Measurements from ENCODE around the gene PGAP3.
A peak's percentile ranks its signal among the peaks of the same experiment; 100 is the strongest.

The PGAP3 gene

GRCh38 chr17:39696731-39697130 is 8.9 kb upstream of the PGAP3 start:
- DNase-seq (ENCODE audit: low spot score): no peak

DNA sequence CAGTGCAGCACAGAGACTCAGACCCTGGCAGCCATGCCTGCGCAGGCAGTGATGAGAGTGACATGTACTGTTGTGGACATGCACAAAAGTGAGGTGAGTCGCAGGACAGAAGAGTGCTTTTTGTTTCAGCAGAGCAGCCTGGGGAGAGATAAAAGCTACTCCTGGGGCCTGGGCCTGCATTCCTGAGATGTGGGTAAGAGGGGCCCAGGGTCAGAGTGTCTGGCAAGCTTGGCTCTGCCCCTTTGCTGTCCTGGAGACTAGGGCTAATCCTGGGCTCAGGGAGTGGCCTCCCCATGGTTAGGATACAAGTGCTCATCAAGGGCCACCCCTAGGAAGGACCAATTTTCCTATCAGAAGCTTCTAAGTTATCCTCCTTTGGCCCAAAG is 7.2 kb upstream of the PGAP3 start:
- DNase-seq (ENCODE audit: low spot score): no peak

GRCh38 chr17:39694593-39694992 is 6.7 kb upstream of the PGAP3 start:
- no peak for DNase-seq (ENCODE audit: low spot score)

- DNase-seq (ENCODE audit: low spot score): no peak
Observed at GRCh38 chr17:39688945-39689344, 1.1 kb upstream of the PGAP3 start.

- DNase-seq (ENCODE audit: low spot score): no peak
Observed at GRCh38 chr17:39688475-39688835, 598 bp upstream of the PGAP3 start.

DNA sequence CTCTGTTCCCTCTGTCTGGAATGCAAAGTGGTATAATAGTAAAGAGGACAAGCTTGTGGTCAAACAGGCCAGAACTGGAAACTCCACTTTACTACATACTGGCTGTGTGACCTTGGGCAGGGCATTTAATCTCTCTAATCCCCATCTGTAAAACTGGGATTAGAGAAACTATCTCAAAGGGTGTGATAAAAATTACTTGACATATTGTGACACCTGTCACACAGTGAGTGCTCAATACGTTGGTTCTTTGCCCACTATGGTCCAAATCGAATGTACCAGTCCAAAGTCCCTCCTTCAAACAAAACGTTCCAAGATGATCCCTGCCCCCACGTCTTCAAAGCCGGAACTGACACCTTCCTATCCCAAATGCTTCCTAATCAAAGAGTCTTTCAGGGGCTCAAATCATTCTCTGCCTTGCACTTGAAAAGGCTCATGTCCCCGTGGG is 734 bp downstream of the PGAP3 start:
- DNase-seq (ENCODE audit: low spot score): no peak

DNA sequence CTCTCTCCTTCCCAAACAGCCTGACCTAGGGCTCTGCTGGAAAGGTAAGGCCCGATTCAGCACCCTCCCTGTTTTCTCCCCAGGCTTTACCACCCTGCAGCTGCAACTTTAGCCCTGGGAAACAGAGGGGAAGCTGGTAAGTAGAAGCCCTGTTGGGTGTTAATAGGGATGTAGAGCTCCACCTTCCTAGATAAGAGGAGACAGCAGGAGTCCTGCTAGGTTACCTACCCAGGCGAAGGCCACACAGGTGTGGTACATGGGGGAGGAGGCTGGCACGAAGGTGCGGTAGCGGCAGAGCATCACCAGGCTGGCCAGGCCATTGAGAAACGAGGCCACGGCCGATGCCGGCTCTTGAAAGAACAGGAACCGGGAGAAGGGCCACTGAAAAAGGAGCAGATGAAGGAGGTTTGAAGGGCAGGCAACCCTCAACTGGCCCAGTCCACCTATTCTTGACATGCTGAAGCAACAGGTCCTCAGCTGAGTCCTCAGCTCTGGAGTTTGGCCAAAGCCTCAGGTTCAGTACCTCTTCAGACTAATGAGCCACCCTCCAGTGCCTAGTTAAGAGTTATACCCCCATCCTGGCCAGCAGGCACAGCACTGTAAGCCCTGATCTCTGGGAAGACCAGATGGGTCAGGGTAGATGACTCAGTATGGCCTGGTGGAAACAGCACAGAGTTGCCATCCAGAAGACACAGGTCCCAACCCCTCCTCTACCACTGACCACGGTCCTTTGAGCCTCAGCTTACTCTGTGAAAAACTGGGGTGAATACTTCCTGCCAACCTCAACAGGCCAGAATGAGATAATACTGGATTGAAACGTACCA is 3.3 kb downstream of the PGAP3 start:
- no peak for DNase-seq (ENCODE audit: low spot score)

GRCh38 chr17:39683295-39683939 is 4.4 kb downstream of the PGAP3 start:
- peak; percentile 26 for DNase-seq (ENCODE audit: low spot score)

GRCh38 chr17:39679521-39680192 is 8.2 kb downstream of the PGAP3 start:
- DNase-seq (ENCODE audit: low spot score): peak; percentile 10

GRCh38 chr17:39678340-39679116 is 9.3 kb downstream of the PGAP3 start:
- DNase-seq (ENCODE audit: low spot score): no peak

- no peak for DNase-seq (ENCODE audit: low spot score)
Observed at GRCh38 chr17:39677542-39678339, 10.1 kb downstream of the PGAP3 start.

GRCh38 chr17:39677072-39677471 is 10.8 kb downstream of the PGAP3 start:
- no peak for DNase-seq (ENCODE audit: low spot score)

DNA sequence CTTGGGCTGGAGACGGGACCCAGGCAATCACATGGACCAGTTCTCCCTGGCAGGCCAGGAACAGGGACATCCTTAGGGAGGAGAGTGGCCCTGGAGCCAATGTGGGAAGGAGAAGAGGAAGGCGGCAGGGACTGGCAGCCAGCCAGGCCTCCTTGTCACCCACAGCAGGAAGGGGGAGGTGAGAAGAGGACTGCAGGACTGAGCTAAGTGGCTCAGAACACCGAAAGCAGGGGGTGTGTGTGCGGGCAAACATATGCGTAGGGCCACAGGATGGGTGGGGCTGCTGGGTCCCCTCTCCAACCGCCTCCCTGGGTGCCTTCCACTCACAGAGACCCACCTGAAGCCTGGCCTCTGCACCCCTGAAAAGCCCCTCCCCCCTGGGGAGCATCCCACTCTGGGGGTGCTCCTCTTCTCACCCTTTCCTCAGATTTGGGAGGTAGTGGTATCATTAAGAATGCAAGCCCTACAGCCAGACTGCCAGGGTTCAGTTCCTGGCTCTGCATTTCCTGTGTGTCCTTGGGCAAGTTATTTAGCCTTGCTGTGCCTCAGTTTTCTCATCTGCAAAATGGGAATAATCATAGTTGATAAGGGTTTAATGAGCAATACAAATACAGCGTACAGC is 11.5 kb downstream of the PGAP3 start:
- DNase-seq (ENCODE audit: low spot score): peak; percentile 12

DNA sequence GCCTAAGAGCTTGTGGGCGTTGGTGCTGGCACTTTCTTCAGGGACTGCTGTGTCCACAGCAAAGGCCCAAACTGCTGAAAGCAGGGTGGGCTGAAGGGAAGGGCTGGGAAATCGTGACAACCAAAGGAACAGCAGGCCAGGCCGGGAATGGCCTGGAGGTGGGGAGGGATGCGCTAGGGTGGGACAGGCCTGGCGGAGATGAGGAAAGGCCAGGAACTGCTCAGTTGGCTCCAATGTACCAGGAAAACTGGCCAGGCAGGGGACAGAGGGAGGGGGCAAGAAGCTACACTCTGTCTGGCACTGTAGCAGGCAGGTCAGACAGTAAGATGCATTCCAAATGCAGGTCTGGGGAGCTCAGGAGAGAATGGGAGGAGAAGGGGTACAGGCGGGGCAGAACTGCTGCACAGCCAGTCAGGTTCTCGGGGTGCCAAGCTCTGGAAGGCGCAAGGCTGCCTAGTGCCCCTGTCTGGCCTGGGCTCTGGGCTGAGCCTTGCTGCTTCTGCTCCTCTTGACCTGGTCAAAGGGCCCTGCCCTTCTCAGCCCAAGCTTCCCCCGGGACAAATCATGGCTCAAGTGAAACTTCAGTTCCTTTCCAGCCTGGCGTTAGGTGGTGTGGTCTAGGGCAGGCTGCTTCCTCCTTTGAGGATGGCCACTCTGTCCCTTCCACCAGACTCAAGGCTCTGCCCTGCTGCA is 12.3 kb downstream of the PGAP3 start:
- DNase-seq (ENCODE audit: low spot score): no peak

- no peak for DNase-seq (ENCODE audit: low spot score)
Observed at GRCh38 chr17:39674702-39675389, 13.0 kb downstream of the PGAP3 start.

DNA sequence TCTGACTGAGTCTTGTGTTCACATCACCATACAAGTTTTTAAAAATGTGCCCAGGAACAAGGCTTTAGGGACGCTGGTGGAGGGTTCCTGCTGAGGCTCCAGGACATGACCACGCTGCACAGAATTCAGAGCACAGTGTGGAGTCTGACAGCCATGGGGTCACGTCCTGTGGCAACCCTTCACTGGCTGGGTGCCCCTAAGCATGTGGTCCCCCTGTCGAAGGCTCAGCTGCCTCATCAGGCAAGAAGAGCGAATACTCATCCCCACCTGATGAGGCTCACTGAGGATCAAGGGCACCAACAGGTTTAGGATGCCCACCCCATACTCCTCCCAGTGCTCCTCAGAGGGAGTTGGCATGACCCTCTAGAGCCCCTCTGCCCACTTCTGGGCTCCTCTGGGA is 13.7 kb downstream of the PGAP3 start:
- no peak for DNase-seq (ENCODE audit: low spot score)

DNA sequence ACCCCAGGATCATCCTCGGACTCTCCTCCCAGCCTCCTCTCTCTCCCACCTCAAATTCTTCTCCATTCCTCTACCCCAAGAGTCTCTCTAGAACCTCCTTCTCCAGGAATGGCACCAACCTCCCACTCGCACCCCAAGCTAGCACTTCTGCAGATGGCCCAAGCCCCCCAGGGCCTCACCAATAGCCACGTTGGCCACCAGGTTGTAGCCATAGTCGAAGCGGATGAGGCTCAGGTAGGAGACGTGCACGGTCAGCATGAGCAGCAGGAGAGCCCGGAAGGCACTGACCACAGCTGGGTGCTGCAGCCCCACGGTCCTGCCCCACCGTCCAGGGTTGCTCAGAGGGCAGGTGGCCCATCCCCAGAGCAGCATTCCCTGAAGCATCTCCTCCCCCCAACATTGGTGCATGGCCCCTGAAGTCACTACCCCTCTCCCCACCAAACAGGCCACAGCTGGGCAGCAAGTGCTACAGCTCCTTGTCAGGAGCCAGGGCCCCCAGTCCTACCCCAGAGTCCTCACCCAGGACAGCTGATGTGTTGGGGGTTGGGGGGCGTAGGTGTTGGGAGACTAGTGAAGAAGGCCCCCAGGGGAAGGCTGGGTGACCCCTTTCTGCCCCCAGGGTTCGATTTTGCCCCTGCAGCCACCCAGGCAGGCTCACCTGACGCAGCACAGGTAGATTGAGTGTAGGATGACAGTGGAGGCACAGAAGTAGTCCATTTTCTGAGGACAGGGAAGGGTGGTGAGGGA is 14.3 kb downstream of the PGAP3 start:
- DNase-seq (ENCODE audit: low spot score): no peak

GRCh38 chr17:39672522-39673334 is 15.1 kb downstream of the PGAP3 start:
- DNase-seq (ENCODE audit: low spot score): no peak

All from hematopoietic multipotent progenitor cell treated with erythropoietin and hydrocortisone succinate and interleukin-3 and kit ligand, for 17 days (in vitro differentiated cells).